SK-N-SH (cell line): ENCODE results near the gene PDIA6. TPM values are rescaled to one million over a fixed set of nuclear protein-coding genes. Genes with fewer than 3 reads are reported as not detected.

Experiments used
- CTCF ChIA-PET: fragments of 300-600, 350-600 bp; formaldehyde crosslinking; extraction: SDS; loops from one replicate; lab custom pipeline; 2021; lab: Yijun Ruan, JAX
- POLR2A ChIA-PET: fragments of 350-600 bp; sonication (Branson Sonifier 250); formaldehyde crosslinking; extraction: SDS; loops from one replicate; lab custom pipeline; 2020; ENCODE audit warnings: antibody characterized with exemption, inconsistent platforms; lab: Yijun Ruan, JAX
- DNase-seq: peaks from one replicate; pipeline ENCODE4 v3.0.0; 2012
- H2AFZ ChIP-seq: fragments of 200-600 bp; sonication (generic); 2 replicates; pipeline ENCODE4 v1.8.1; 2016; ENCODE audit warnings: antibody characterized with exemption, mild to moderate bottlenecking, low read depth
- H3F3A ChIP-seq: fragments of 200-600 bp; sonication (generic); replicated peaks from 2 replicates; pipeline ENCODE3; 2016; ENCODE audit warnings: antibody characterized with exemption, mild to moderate bottlenecking; ENCODE audit not compliant: insufficient read depth
- H3K27ac ChIP-seq, 2 experiments: fragments of 200-500 bp in 1 of 2; fragments of 200-600 bp in 1 of 2; sonication (Bioruptor generic) in 1 of 2; sonication (generic), shearing (Covaris generic) in 1 of 2; 2 replicates each; pipeline versions ENCODE4 v1.5.1 to v1.6.1; 2014 to 2016; ENCODE audit warnings: low read depth in 2 of 2, inconsistent platforms in 1 of 2, low read length in 1 of 2, mild to moderate bottlenecking in 1 of 2, mixed read lengths in 1 of 2
- H3K27me3 ChIP-seq: fragments of 200-600 bp; sonication (generic), shearing (Covaris generic); 2 replicates; pipeline ENCODE4 v1.6.1; 2016; ENCODE audit warnings: mixed run types; ENCODE audit not compliant: insufficient read depth
- H3K36me3 ChIP-seq, 2 experiments: fragments of 200-500 bp in 1 of 2; fragments of 200-600 bp in 1 of 2; sonication (Bioruptor generic) in 1 of 2; sonication (generic) in 1 of 2; replicated peaks in 1 of 2; 2 replicates each; pipeline versions ENCODE3 to v1.5.1; 2014 to 2016; ENCODE audit warnings: low read length in 1 of 2, mild to moderate bottlenecking in 1 of 2; ENCODE audit not compliant: insufficient read depth in 2 of 2, control insufficient read depth in 1 of 2
- H3K4me1 ChIP-seq, 2 experiments: fragments of 200-500 bp in 1 of 2; fragments of 200-600 bp in 1 of 2; sonication (Bioruptor generic) in 1 of 2; sonication (generic), shearing (Covaris generic) in 1 of 2; 2 replicates each; pipeline versions ENCODE4 v1.5.1 to v1.6.1; 2014 to 2016; ENCODE audit warnings: low read depth in 1 of 2, low read length in 1 of 2, mixed run types in 1 of 2; ENCODE audit not compliant: insufficient read depth in 2 of 2, control insufficient read depth in 1 of 2
- H3K4me2 ChIP-seq: fragments of 200-600 bp; sonication (generic), shearing (Covaris generic); 2 replicates; pipeline ENCODE4 v1.6.1; 2017; ENCODE audit warnings: mixed run types
- H3K4me3 ChIP-seq, 2 experiments: fragments of 200-500 bp in 1 of 2; fragments of 200-600 bp in 1 of 2; sonication (Bioruptor generic) in 1 of 2; sonication (generic), shearing (Covaris generic) in 1 of 2; 2 replicates each; pipeline versions ENCODE4 v1.5.1 to v1.8.1; 2014 to 2016; ENCODE audit warnings: low read depth in 2 of 2, inconsistent platforms in 1 of 2, low read length in 1 of 2, mild to moderate bottlenecking in 1 of 2, mixed read lengths in 1 of 2, moderate library complexity in 1 of 2
- H3K79me2 ChIP-seq: fragments of 200-600 bp; sonication (generic); 2 replicates; pipeline ENCODE4 v1.8.1; 2017; ENCODE audit warnings: mild to moderate bottlenecking; ENCODE audit not compliant: insufficient read depth
- H3K9ac ChIP-seq: fragments of 200-600 bp; sonication (generic); 2 replicates; pipeline ENCODE4 v1.6.1; 2017; ENCODE audit warnings: mixed run types
- H3K9me2 ChIP-seq: fragments of 200-600 bp; sonication (generic); 2 replicates; pipeline ENCODE4 v1.6.1; 2017; ENCODE audit warnings: mixed run types
- H3K9me3 ChIP-seq: fragments of 200-600 bp; sonication (generic); 2 replicates; pipeline ENCODE4 v1.6.1; 2017; ENCODE audit warnings: mixed run types, mild to moderate bottlenecking, moderate library complexity
- H4K20me1 ChIP-seq: fragments of 200-600 bp; sonication (generic); 2 replicates; pipeline ENCODE4 v1.6.1; 2017; ENCODE audit warnings: mild to moderate bottlenecking, mixed run types; ENCODE audit not compliant: insufficient read depth
- CTCF ChIP-seq: fragments of 200-600 bp; sonication (generic); IDR thresholded peaks from 2 replicates; pipeline ENCODE4 v1.6.1; 2017; ENCODE audit warnings: antibody characterized with exemption, mild to moderate bottlenecking, moderate library complexity
- EP300 ChIP-seq, 2 experiments: IDR thresholded peaks; 2 replicates each; pipeline versions ENCODE4 v1.4.0 to v1.6.1; 2012; ENCODE audit warnings: borderline replicate concordance in 1 of 2, low read depth in 1 of 2, low read length in 1 of 2
- RAD21 ChIP-seq: IDR thresholded peaks from 2 replicates; pipeline ENCODE4 v1.6.1; 2012; ENCODE audit warnings: mild to moderate bottlenecking, low read length
- RCOR1 ChIP-seq: fragments of 150-350 bp; IDR thresholded peaks from 2 replicates; pipeline ENCODE4 v1.6.1; 2017; ENCODE audit warnings: antibody characterized with exemption, low read length
- REST ChIP-seq: IDR thresholded peaks from 2 replicates; pipeline ENCODE4 v1.6.1; 2012; ENCODE audit warnings: mild to moderate bottlenecking, low read depth, low read length, moderate library complexity
- RFX5 ChIP-seq: IDR thresholded peaks from 2 replicates; pipeline ENCODE4 v1.6.1; 2012; ENCODE audit warnings: mild to moderate bottlenecking, improper control_type of control experiment, low read length
- USF2 ChIP-seq: fragments of 150-350 bp; IDR thresholded peaks from 2 replicates; pipeline ENCODE4 v1.6.1; 2017; ENCODE audit warnings: antibody characterized with exemption, low read length, low read depth, borderline replicate concordance
- ZBTB33 ChIP-seq: IDR thresholded peaks from 2 replicates; pipeline ENCODE4 v1.4.0; 2012; ENCODE audit warnings: low read depth, borderline replicate concordance
- WGBS: methylation state at CpG from one replicate; pipeline ENCODE4 v1.1.6; 2017; ENCODE audit warnings: low lambda C conversion rate; 5-methylcytosine and 5-hydroxymethylcytosine counted together
- polyA plus RNA-seq, 3 experiments: library from polyadenylated mRNA; depleted of rRNA; stranded (reverse); fragments of >200 nt; gene quantifications; 2 replicates each; pipeline ENCODE4 v1.2.3, GENCODE V29; 2012

Gene PDIA6
- polyA plus RNA-seq, 1 of the 3 experiments (the other 2 are of a cell fraction), result 325 TPM

- H3K27ac ChIP-seq, result no peak overlapping the region
- ChIA-PET POLR2A (no interaction called here), CTCF (interaction anchor here (0.7 to 2.4 kb wide), 12 partner anchors 12 to 334 kb away, joined by 3 to 7 read pairs (median 4); no protein-coding TSS in a partner anchor)
- no peak overlapping the region for H3K4me3 ChIP-seq
- no peaks in the 10 kb centered on the region for H3F3A ChIP-seq
- H3K79me2 ChIP-seq, result peaks cover 87% of the 10 kb centered on the region
- TF ChIP-seq REST, result no peak
- no peak for TF ChIP-seq RFX5
- TF ChIP-seq RCOR1, result no peak
- peak; percentile 41 for TF ChIP-seq RAD21
- TF ChIP-seq CTCF, result peak; percentile 38
- H3K36me3 ChIP-seq, result peaks cover 49 to 61% of the 10 kb centered on the region in 2 experiments
- no peak overlapping the region for H3K9ac ChIP-seq
- peaks cover 0 to 4% of the 10 kb centered on the region in 2 experiments; a peak in 1 of 4 replicates for H3K4me1 ChIP-seq
- no peaks in the 10 kb centered on the region for H3K9me2 ChIP-seq
- no peaks in the 10 kb centered on the region for H3K9me3 ChIP-seq
- 92% methylated on average over 8 of the region's 8 CpGs for WGBS
- H2AFZ ChIP-seq, result no peak overlapping the region
- H3K4me2 ChIP-seq, result no peak overlapping the region
- peaks cover 52% of the 10 kb centered on the region for H4K20me1 ChIP-seq
- H3K27me3 ChIP-seq, result no peaks in the 10 kb centered on the region
- peak; percentile 45 for DNase-seq
Observed at GRCh38 chr2:10798783-10799182, 13.8 kb downstream of the PDIA6 start.

- no peaks in the 10 kb centered on the region for H3K27me3 ChIP-seq
- H3K36me3 ChIP-seq, result peaks cover 64 to 69% of the 10 kb centered on the region in 2 experiments
- H3K9me3 ChIP-seq, result no peaks in the 10 kb centered on the region
- no peak overlapping the region for H3K9ac ChIP-seq
- no peak overlapping the region for H3K4me3 ChIP-seq
- DNase-seq, result no peak
- H4K20me1 ChIP-seq, result peaks cover 33% of the 10 kb centered on the region
- H3K4me1 ChIP-seq, result no peaks in the 10 kb centered on the region
- H3K9me2 ChIP-seq, result no peaks in the 10 kb centered on the region
- H3F3A ChIP-seq, result no peaks in the 10 kb centered on the region
- H3K79me2 ChIP-seq, result peaks cover 68% of the 10 kb centered on the region
- CTCF ChIA-PET, result interaction anchor here (2.3 kb wide), 2 partner anchors 12 to 36 kb away, joined by 6 read pairs; no protein-coding TSS in a partner anchor
- POLR2A ChIA-PET, result no interaction called here
- H2AFZ ChIP-seq, result no peak overlapping the region
- 96% methylated on average over 2 of the region's 2 CpGs for WGBS
- TF ChIP-seq EP300 (IDR thresholded peaks at IDR 0.05; ENCODE audit: borderline replicate concordance in 1 of 2, low read depth in 1 of 2, low read length in 1 of 2) (no peak), USF2 (no peak), ZBTB33 (no peak)
- H3K4me2 ChIP-seq, result no peak overlapping the region
- no peak overlapping the region for H3K27ac ChIP-seq
Observed at GRCh38 chr2:10796703-10797102, 15.9 kb downstream of the PDIA6 start.
